ENCODE data around the gene SYNRG. TPM values are rescaled to one million over a fixed set of nuclear protein-coding genes. Genes with fewer than 3 reads are reported as not detected.

Gene SYNRG
- total and polyA plus RNA-seq, 8 donors = 7.4 to 26.0 (median 17.0) TPM

GRCh38 chr17:37527249-37527851, 81.9 kb downstream of the SYNRG start:
- 51 to 56% methylated on average over 5 of the region's 5 CpGs for WGBS, 2 donors
- FAIRE-seq (no peak), DNase-seq (no peak), ATAC-seq (peak in 3 of 4 donors; percentile 80 to 89 (median 87))
- H3K9me3 ChIP-seq = no peaks in the 10 kb centered on the region
- no peaks in the 10 kb centered on the region for H3K27me3 ChIP-seq
- no peak overlapping the region for H3K4me3 ChIP-seq
- TF ChIP-seq CTCF (IDR thresholded peaks at IDR 0.05) = peak in 3 of 4 donors; percentile 17 to 42 (median 37)
- H3K4me1 ChIP-seq = no peaks in the 10 kb centered on the region
- H3K27ac ChIP-seq = no peak overlapping the region
- intact Hi-C loops (cut with DNase I) = no loop called here
- H3K36me3 ChIP-seq = peaks cover 0 to 10% (median 0%) of the 10 kb centered on the region in 3 donors

GRCh38 chr17:37523715-37524219, 85.5 kb downstream of the SYNRG start:
- no peak for DNase-seq
- ATAC-seq = no peak
- no peaks in the 10 kb centered on the region for H3K4me1 ChIP-seq
- no peaks in the 10 kb centered on the region for H3K27me3 ChIP-seq
- intact Hi-C loops (cut with DNase I) = no loop called here
- FAIRE-seq = no peak
- no peak for TF ChIP-seq CTCF (IDR thresholded peaks at IDR 0.05)
- WGBS, 2 donors = 90 to 91% methylated on average over 8 of the region's 8 CpGs
- H3K27ac ChIP-seq = no peak overlapping the region
- H3K4me3 ChIP-seq = no peak overlapping the region
- peaks cover 0 to 18% (median 8%) of the 10 kb centered on the region in 3 donors for H3K36me3 ChIP-seq
- no peaks in the 10 kb centered on the region for H3K9me3 ChIP-seq

- DNase-seq (no peak), FAIRE-seq (no peak), ATAC-seq (no peak)
- Histone ChIP-seq H3K27ac (no peak overlapping the region), H3K36me3 (peaks cover 0 to 37% (median 15%) of the 10 kb centered on the region in 3 donors), H3K27me3 (no peaks in the 10 kb centered on the region), H3K4me1 (no peaks in the 10 kb centered on the region), H3K4me3 (no peak overlapping the region), H3K9me3 (no peaks in the 10 kb centered on the region)
- intact Hi-C loops (cut with DNase I) = no loop called here
- WGBS, 2 donors = 89 to 92% methylated on average over 5 of the region's 5 CpGs
- no peak for TF ChIP-seq CTCF (IDR thresholded peaks at IDR 0.05)
Measured at GRCh38 chr17:37521821-37522220, 87.4 kb downstream of the SYNRG start.

GRCh38 chr17:37520174-37520573, 89.0 kb downstream of the SYNRG start:
- Histone ChIP-seq H3K4me1 (no peaks in the 10 kb centered on the region), H3K27me3 (no peaks in the 10 kb centered on the region), H3K36me3 (peaks cover 0 to 37% (median 15%) of the 10 kb centered on the region in 3 donors), H3K9me3 (no peaks in the 10 kb centered on the region), H3K4me3 (no peak overlapping the region), H3K27ac (no peak overlapping the region)
- FAIRE-seq = no peak
- no peak for ATAC-seq
- no peak for DNase-seq
- WGBS, 2 donors = 91 to 95% methylated on average over 8 of the region's 8 CpGs
- intact Hi-C loops (cut with DNase I) = no loop called here
- no peak for TF ChIP-seq CTCF (IDR thresholded peaks at IDR 0.05)

- no peak for TF ChIP-seq CTCF (IDR thresholded peaks at IDR 0.05)
- H3K9me3 ChIP-seq = no peaks in the 10 kb centered on the region
- H3K27ac ChIP-seq = no peak overlapping the region
Measured at GRCh38 chr17:37519251-37519985, 89.8 kb downstream of the SYNRG start.

More at GRCh38 chr17:37519251-37519985, 89.8 kb downstream of the SYNRG start:
- Histone ChIP-seq H3K36me3 (peaks cover 0 to 37% (median 15%) of the 10 kb centered on the region in 3 donors), H3K27me3 (no peaks in the 10 kb centered on the region), H3K4me1 (no peaks in the 10 kb centered on the region), H3K4me3 (no peak overlapping the region)
- ATAC-seq = no peak
- 73 to 84% methylated on average over 5 of the region's 5 CpGs for WGBS, 2 donors
- intact Hi-C loops (cut with DNase I) = no loop called here
- no peak for DNase-seq
- FAIRE-seq = no peak
